Umbilical cord (tissue), 2 donors: ENCODE measurements around the gene HIC2. TPM values are rescaled to one million over a fixed set of nuclear protein-coding genes. Genes with fewer than 3 reads are reported as not detected.
"Not testable (repeated sequence)": the region's sequence is repeated elsewhere in the genome, so short reads cannot be mapped to it uniquely, and the experiment has no call there.

ENCODE experiments used
- DNase-seq: peaks from one replicate; pipeline ENCODE4 v3.0.0-alpha.2; 2015; ENCODE audit warnings: low spot score
- total RNA-seq: library from RNA; depleted of rRNA; stranded (reverse); fragments of >200 nt; gene quantifications from one replicate; pipeline ENCODE4 v1.2.3, GENCODE V29; 2014; ENCODE audit warnings: low replicate concordance; ENCODE audit not compliant: insufficient read depth

HIC2 gene
- total RNA-seq, 1 donor from 2014 or later, result 7.7 TPM

- DNase-seq, result no peak
Measured at GRCh38 chr22:21449531-21450319, 32.6 kb downstream of the HIC2 start.

GRCh38 chr22:21450320-21450831, 33.2 kb downstream of the HIC2 start:
- no peak for DNase-seq

GRCh38 chr22:21450858-21451353, 33.7 kb downstream of the HIC2 start:
- DNase-seq, result no peak

GRCh38 chr22:21451545-21452520, 34.7 kb downstream of the HIC2 start:
- no peak for DNase-seq

GRCh38 chr22:21452666-21453065, 35.5 kb downstream of the HIC2 start:
- DNase-seq, result not testable (repeated sequence)

DNA sequence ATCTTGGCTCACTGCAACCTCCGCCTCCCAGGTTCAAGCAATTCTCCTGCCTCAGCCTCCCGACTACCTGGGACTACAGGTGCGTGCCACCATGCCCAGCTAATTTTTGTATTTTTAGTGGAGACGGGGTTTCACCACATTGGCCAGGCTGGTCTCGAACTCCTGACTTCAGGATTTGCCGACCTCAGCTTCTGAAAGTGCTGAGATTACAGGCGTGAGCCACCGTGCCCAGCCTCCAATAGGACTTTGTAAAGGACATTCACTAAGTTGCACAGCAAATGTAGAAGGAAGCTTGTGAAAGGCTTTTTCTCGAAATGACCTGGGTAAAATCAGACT, 37.8 kb downstream of the HIC2 start:
- DNase-seq, result not testable (repeated sequence)

DNA sequence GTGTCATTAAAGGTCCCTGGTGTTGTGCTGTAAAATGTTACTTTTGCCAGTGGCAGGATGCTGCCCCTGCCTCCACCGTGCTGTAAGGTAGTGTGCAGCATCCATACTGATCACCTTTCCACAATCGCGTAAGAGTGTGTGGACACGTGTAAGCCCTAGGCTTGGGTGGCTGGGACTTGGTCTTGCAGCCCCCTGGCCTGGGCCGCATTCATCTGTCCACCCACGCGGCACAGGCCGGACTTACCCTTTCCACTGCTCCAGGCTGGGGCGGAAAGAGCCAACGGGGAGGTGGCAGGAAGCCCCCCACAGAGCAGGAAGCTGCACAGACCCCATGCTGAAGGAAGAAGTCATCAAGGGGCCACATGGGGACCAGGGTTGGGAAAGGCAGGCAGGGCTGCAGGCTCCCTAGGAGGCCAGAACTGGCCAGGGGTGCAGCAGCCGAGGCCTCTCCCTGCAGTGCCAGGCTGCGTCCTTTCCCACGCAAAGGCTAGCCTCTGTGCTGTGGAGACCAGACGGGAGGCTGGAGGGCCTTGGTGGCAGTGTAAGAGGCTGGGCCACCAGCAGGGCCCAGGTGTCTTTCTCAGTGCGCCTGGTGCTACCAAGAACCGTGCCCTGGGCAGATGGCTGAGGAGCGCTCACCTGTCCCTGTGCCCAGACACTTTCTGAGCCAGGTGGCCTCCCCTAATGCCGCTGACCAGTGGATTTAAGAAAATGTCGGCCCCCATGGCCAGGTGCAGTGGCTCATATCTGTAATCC, 38.3 kb downstream of the HIC2 start:
- no peak for DNase-seq

DNA sequence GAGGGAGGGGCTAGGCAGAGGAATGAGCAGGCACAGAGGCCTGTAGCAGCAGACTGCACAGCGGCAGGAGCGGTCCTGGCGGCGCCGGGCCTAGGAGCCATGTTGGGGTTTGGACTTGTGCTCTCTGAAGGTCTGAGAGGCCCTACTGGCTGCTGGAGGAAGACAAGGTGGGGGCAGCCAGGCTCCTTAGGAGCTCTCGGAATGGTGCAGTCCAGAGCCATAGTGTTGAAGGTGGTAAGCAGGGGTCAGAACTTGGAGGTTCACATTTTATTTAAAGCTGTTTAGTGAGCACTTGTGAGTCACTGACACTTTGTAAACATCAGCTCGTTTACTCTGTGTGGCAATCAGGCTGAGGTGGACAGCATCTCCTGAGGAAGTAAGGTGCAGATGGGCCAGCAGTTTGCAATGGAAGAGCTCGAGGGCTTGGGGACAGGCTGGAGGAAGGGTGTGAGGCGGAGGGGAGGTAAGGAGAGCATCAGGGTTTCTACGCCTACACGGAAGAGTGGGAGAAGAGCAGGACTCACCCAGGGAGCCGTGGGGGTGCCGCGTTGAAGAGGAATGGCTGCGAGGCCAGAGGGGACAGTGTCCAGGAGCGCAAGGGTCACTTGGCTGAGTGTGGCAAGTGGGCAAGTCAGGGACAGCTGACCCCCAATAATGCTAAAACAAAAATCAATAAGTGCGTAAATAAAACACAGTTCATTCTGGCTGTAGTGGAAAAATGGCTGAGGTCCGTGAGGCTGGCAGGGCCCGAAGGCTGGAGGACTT, 40.0 kb downstream of the HIC2 start:
- DNase-seq, result no peak

GRCh38 chr22:21462672-21463071, 45.5 kb downstream of the HIC2 start:
- not testable (repeated sequence) for DNase-seq

GRCh38 chr22:21467337-21468193, 50.4 kb downstream of the HIC2 start, which contains the start of gene TMEM191C:
TMEM191C (plus strand) TSS chr22:21467387; CDS start chr22:21467460, 73 bp downstream.
- not testable (repeated sequence) for DNase-seq

- peak; percentile 86 for DNase-seq
Measured at GRCh38 chr22:21468194-21469096, 51.3 kb downstream of the HIC2 start.

DNA sequence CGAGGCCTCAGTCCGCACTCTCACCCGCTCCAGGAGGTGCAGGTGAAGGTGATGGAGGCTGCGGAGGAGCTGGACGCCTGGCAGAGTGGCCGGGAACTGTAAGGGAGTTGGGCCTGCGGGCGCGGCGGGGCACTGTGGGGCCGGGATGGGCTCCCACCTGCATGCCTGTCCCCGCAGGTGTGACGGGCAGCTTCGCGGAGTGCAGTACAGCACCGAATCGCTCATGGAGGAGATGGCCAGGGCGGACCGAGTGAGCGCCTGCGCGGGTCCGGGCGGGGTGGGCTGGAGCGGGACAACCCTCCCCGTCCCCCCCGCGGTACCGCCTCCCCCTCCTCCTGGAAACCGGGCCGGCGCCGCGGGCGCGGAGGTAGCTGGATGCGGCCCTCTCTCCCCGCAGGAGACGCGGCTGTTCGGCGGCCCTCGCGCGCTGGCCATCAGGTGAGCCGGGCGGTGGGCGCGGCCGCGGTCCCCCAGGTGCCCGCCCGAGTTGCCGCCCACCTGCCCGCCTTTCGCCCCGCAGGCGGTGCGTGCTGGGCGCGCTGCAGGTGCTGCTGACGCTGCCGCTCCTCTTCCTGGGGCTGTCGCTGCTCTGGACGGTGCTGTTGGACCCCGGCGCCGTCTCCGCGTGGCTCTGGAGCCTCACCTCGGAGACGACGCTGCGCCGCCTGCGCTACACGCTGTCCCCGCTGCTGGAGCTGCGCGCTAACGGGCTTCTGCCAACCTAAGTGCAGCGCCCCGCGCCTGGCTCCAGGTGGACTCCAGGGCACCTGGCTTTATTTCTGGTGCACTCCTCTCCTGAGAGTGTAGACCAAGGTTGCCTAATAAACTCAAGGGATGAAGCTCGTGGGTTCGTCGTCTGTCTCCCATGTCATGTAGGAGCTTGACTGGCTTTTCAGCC, 52.2 kb downstream of the HIC2 start:
- not testable (repeated sequence) for DNase-seq

GRCh38 chr22:21472984-21473383, 55.8 kb downstream of the HIC2 start:
- not testable (repeated sequence) for DNase-seq

- DNase-seq, result not testable (repeated sequence)
Measured at GRCh38 chr22:21473664-21474063, 56.5 kb downstream of the HIC2 start.

DNA sequence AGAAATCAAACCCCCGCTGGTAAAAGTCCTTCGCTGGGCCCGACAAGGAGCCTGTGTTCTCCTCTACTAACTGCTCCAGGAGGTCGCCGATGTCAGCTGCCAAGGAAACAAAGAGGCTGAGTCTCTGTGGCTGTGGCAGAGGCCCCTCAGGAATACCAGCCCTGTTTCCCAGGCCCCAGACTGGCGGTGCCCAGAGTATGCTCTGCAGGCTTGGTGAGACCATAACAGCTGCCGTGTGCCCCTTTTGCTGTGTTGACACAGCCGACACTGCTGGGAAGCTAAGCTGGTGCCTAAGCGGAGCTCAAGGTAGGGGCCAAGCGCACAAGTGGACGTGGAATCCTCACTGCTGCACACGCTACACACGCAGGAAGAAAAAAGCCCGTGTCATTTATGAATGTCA, 66.9 kb downstream of the HIC2 start:
- DNase-seq, result not testable (repeated sequence)

GRCh38 chr22:21487723-21488122, 70.6 kb downstream of the HIC2 start:
- DNase-seq, result not testable (repeated sequence)

DNA sequence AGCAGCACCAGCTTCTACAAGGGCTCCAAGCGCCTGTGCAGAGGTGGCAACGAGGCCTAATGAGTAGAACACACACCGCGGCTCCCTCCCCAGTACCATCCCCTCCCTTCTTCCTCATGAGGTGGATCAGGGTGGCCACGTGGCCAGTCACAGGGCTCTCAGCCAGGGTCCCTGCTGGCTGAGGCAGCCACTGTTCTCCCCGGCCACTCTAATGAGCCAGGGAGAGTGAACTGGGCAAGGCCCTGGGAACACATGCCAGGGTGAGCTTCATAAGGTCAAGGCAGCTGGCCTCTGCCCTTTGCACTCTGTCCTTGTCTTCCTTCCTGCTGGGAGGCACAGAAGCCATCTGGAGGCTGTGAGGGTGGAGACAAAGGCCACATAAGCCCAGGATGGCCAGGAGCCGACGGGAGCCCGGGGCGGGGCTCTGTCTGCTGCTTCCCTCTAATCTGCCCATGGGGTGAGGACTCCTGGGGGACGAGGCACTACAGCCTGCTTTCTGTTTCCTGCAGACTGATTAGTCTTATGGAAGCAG, 72.0 kb downstream of the HIC2 start:
- DNase-seq, result not testable (repeated sequence)
